ENCODE data around the gene KRT38. TPM values are rescaled to one million over a fixed set of nuclear protein-coding genes. Genes with fewer than 3 reads are reported as not detected.
A peak's percentile ranks its signal among the peaks of the same experiment; 100 is the strongest.

Gene KRT38
- total RNA-seq (2014; rRNA removed) (not detected in 2 replicates), Bru-seq, nascent RNA (not detected), BruChase-seq, experiment 1, labeled RNA remaining after a 6-hour chase (percentile 11 among the genes with signal in this experiment), BruChase-seq, experiment 2, labeled RNA remaining after a 2-hour chase (not detected)
- long read RNA-seq: 0 reads

DNA sequence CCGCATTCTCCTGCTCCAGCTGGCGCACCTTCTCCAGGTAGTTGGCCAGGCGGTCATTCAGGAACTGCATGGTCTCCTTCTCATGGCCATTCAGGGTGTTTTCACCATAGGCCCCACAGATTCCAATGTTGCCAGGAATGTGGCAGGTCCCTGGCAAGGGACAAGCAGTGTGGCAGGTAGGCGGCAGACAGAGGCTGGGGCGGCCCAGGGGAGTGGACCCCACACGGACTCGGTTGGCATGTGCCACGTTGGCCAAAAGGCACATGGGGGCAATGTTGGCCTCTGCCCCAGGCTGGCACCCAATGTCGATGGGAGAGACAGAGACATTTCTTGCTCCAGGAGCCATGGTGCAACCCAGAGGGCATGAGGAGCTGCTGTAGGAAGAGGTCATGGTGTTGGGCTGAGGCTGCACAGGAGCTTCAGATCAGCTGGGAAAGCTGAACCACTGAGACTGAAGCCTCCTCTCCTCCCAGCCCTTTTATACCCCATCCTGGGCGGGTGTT lies at the start of gene KRT38:
TSS of gene KRT38 (minus strand) at position 453 of the 503 bp plus-strand sequence. CDS start at position 391, 62 bp downstream.
- Histone ChIP-seq H2AFZ (ENCODE audit: low read length) (no peak within 1 kb of the TSS), H3K27me3 (ENCODE audit: low read length) (no peaks in the 10 kb centered on the region), H3K4me2 (ENCODE audit: low read length) (no peak within 1 kb of the TSS), H3F3A (ENCODE audit: low read length, unreplicated experiment) (no peaks in the 10 kb centered on the region), H3K4me3 (ENCODE audit: low read length) (no peak within 1 kb of the TSS), H3K9me3 (ENCODE audit: low read length) (no peaks in the 10 kb centered on the region), H4K20me1 (ENCODE audit: low read length) (no peaks in the 10 kb centered on the region), H3K4me1 (ENCODE audit: insufficient read depth, low read length) (no peaks in the 10 kb centered on the region), H3K9ac (ENCODE audit: low read length) (no peak within 1 kb of the TSS), H3K79me2 (ENCODE audit: low read length) (no peaks in the 10 kb centered on the region), H3K36me3 (ENCODE audit: low read depth, low read length) (no peaks in the 10 kb centered on the region), H3K9me2 (replicated peaks; ENCODE audit: low read length) (no peaks in the 10 kb centered on the region), H3K27ac (ENCODE audit: low read length) (no peak within 1 kb of the TSS)
- BruUV-seq (replicated peaks): no TSS peak
- intact Hi-C loops (cut with micrococcal nuclease): no loop called here
- ATAC-seq: no peak
- TF ChIP-seq EZH2 (IDR thresholded peaks at IDR 0.05; ENCODE audit: low read length, unreplicated experiment): no peak
- TF ChIP-seq EZH2phosphoT487 (IDR thresholded peaks at IDR 0.05; ENCODE audit: borderline replicate concordance, low read length): no peak
- TF ChIP-seq CTCF (conservative IDR thresholded peaks at IDR 0.05; ENCODE audit: low read depth, low read length): no peak
- POLR2A ChIA-PET (ENCODE audit: unreplicated experiment): no interaction called here
- DNase-seq: no peak
- CTCF ChIA-PET: no interaction called here

- no peak within 1 kb of the TSS for H3K27ac ChIP-seq (ENCODE audit: low read length)
- ATAC-seq (no peak), DNase-seq (no peak)
- H3K9me3 ChIP-seq (ENCODE audit: low read length): no peaks in the 10 kb centered on the region
- no peaks in the 10 kb centered on the region for H4K20me1 ChIP-seq (ENCODE audit: low read length)
- intact Hi-C loops (cut with micrococcal nuclease): no loop called here
- no peak within 1 kb of the TSS for H3K4me2 ChIP-seq (ENCODE audit: low read length)
- H2AFZ ChIP-seq (ENCODE audit: low read length): no peak within 1 kb of the TSS
- no peak within 1 kb of the TSS for H3K9ac ChIP-seq (ENCODE audit: low read length)
- CTCF ChIA-PET: no interaction called here
- H3F3A ChIP-seq (ENCODE audit: low read length, unreplicated experiment): no peaks in the 10 kb centered on the region
- BruUV-seq (replicated peaks): no TSS peak
- no peaks in the 10 kb centered on the region for H3K36me3 ChIP-seq (ENCODE audit: low read depth, low read length)
- H3K4me3 ChIP-seq (ENCODE audit: low read length): no peak within 1 kb of the TSS
- no peak for TF ChIP-seq CTCF (conservative IDR thresholded peaks at IDR 0.05; ENCODE audit: low read depth, low read length)
- no peak for TF ChIP-seq EZH2phosphoT487 (IDR thresholded peaks at IDR 0.05; ENCODE audit: borderline replicate concordance, low read length)
- TF ChIP-seq EZH2 (IDR thresholded peaks at IDR 0.05; ENCODE audit: low read length, unreplicated experiment): no peak
- POLR2A ChIA-PET (ENCODE audit: unreplicated experiment): no interaction called here
- H3K79me2 ChIP-seq (ENCODE audit: low read length): no peaks in the 10 kb centered on the region
- peaks cover 4% of the 10 kb centered on the region for H3K4me1 ChIP-seq (ENCODE audit: insufficient read depth, low read length)
- H3K27me3 ChIP-seq (ENCODE audit: low read length): no peaks in the 10 kb centered on the region
- no peaks in the 10 kb centered on the region for H3K9me2 ChIP-seq (replicated peaks; ENCODE audit: low read length)
Observed at GRCh38 chr17:41489531-41489930, 48.7 kb upstream of the KRT38 start, which contains the start of gene KRT36. Gene KRT36 (minus strand): TSS chr17:41489910. CDS start chr17:41489864, 46 bp downstream.

- Histone ChIP-seq H4K20me1 (ENCODE audit: low read length) (no peaks in the 10 kb centered on the region), H3K4me2 (ENCODE audit: low read length) (no peak overlapping the region), H3K4me3 (ENCODE audit: low read length) (no peak overlapping the region), H3K9ac (ENCODE audit: low read length) (no peak overlapping the region), H3K27me3 (ENCODE audit: low read length) (no peaks in the 10 kb centered on the region), H3K79me2 (ENCODE audit: low read length) (no peaks in the 10 kb centered on the region), H3K9me3 (ENCODE audit: low read length) (no peaks in the 10 kb centered on the region), H3F3A (ENCODE audit: low read length, unreplicated experiment) (no peaks in the 10 kb centered on the region), H3K27ac (ENCODE audit: low read length) (no peak overlapping the region), H3K9me2 (replicated peaks; ENCODE audit: low read length) (no peaks in the 10 kb centered on the region), H3K4me1 (ENCODE audit: insufficient read depth, low read length) (peaks cover 6% of the 10 kb centered on the region; the same call in 1 of the 2 replicates), H2AFZ (ENCODE audit: low read length) (no peak overlapping the region), H3K36me3 (ENCODE audit: low read depth, low read length) (no peaks in the 10 kb centered on the region)
- intact Hi-C loops (cut with micrococcal nuclease): no loop called here
- ATAC-seq (no peak), DNase-seq (no peak)
- ChIA-PET POLR2A (ENCODE audit: unreplicated experiment) (no interaction called here), CTCF (no interaction called here)
- BruUV-seq (replicated peaks): no TSS peak
- TF ChIP-seq CTCF (conservative IDR thresholded peaks at IDR 0.05; ENCODE audit: low read depth, low read length) (peak; percentile 46; the same call in 1 of the 2 replicates), EZH2phosphoT487 (IDR thresholded peaks at IDR 0.05; ENCODE audit: borderline replicate concordance, low read length) (no peak), EZH2 (IDR thresholded peaks at IDR 0.05; ENCODE audit: low read length, unreplicated experiment) (no peak)
Observed at GRCh38 chr17:41486809-41487530, 46.2 kb upstream of the KRT38 start.

Measured in PC-3 (cell line).